Mucosa of stomach (tissue), 1 donor: ENCODE data around the gene MKRN2.

Experiments
- H3K27me3 ChIP-seq: one replicate; pipeline ENCODE4 v1.7.0; 2013; ENCODE audit warnings: mild to moderate bottlenecking, low read length; ENCODE audit not compliant: control insufficient read depth, insufficient read depth
- H3K36me3 ChIP-seq: one replicate; pipeline ENCODE4 v1.7.0; 2013; ENCODE audit warnings: low read length; ENCODE audit not compliant: control insufficient read depth, insufficient read depth
- H3K4me1 ChIP-seq: one replicate; pipeline ENCODE4 v1.7.0; 2013; ENCODE audit warnings: mild to moderate bottlenecking, low read length; ENCODE audit not compliant: control insufficient read depth, insufficient read depth
- H3K4me3 ChIP-seq: one replicate; pipeline ENCODE4 v1.7.0; 2013; ENCODE audit warnings: low read length
- H3K9ac ChIP-seq: one replicate; pipeline ENCODE4 v1.7.0; 2013; ENCODE audit warnings: mild to moderate bottlenecking, low read length, moderate library complexity
- H3K9me3 ChIP-seq: one replicate; pipeline ENCODE4 v1.7.0; 2013; ENCODE audit warnings: mild to moderate bottlenecking, low read length, moderate library complexity; ENCODE audit not compliant: control insufficient read depth
- donor health status: Pancreatic carcinoma.

MKRN2 gene

DNA sequence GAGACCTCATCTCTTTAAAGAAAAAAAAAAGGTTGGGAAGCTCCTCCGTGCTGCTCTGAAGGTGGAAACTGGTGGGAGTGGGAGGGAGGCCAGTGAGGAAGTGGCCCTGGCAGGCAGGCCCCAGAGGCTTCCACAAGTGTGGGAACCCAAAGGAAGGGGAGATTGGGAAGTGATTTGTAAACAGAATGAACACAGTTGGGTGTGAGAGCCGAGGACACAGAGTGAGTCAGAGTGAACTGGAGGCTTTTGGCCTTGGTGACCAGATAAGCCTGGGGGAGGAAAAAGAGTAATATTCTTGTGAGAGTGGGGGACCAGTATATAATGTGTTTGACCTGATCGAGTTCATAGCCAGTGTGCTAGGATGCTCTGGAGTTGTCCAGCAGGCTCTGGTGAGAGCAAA lies 23.0 kb downstream of the MKRN2 start:
- H3K27me3 ChIP-seq, result no peaks in the 10 kb centered on the region
- peaks cover 11% of the 10 kb centered on the region for H3K36me3 ChIP-seq

DNA sequence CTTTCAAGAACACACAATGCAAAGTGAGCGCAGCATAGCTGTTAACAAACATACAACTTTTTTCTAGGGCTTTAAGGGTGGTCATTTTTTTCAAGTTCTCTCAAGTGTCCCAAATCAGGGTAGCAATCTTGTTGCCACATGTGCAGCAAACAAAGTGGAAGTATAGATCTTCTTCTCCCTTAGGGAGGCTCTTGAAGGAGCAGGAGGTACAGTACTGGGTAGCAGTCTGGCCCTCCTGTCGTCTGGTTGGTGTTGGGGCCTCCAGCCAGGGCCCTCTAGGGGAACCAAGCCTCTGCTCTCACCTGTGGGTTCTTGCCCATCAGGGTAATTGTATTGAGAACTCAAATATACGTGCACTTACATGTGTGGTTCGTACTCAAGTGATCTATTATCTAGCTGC lies 25.8 kb downstream of the MKRN2 start:
- H3K36me3 ChIP-seq, result peaks cover 15% of the 10 kb centered on the region

More for the DNA sequence above, 23.0 kb downstream of the MKRN2 start:
- no peak overlapping the region for H3K4me3 ChIP-seq
- H3K4me1 ChIP-seq, result peaks cover 16% of the 10 kb centered on the region
- no peak overlapping the region for H3K9ac ChIP-seq
- H3K9me3 ChIP-seq, result no peaks in the 10 kb centered on the region

DNA sequence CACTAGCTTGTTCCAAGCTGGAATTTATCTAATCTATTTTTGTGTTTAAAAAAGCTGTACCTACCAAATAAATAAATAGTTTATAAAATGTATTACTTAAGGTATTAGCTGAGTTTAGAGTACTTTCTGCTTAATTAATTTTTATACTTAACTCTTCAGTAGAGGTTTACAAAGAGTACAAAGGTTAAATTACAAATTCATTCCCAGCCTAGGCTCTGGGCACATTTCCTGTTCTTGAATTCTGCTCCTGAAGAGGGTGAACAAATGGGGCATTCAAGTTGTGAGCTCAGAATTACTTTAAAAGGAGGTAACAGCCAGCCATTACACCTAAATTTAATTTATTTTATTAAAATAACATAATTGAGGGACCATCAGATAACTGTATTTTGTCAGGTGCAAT lies 26.4 kb downstream of the MKRN2 start:
- Histone ChIP-seq H3K9ac (no peak overlapping the region), H3K36me3 (peaks cover 15% of the 10 kb centered on the region), H3K27me3 (no peaks in the 10 kb centered on the region), H3K9me3 (no peaks in the 10 kb centered on the region), H3K4me1 (peaks cover 16% of the 10 kb centered on the region), H3K4me3 (no peak overlapping the region)

More for the DNA sequence above, 25.8 kb downstream of the MKRN2 start:
- Histone ChIP-seq H3K27me3 (no peaks in the 10 kb centered on the region), H3K9ac (no peak overlapping the region), H3K4me3 (no peak overlapping the region), H3K9me3 (no peaks in the 10 kb centered on the region), H3K4me1 (peaks cover 16% of the 10 kb centered on the region)

DNA sequence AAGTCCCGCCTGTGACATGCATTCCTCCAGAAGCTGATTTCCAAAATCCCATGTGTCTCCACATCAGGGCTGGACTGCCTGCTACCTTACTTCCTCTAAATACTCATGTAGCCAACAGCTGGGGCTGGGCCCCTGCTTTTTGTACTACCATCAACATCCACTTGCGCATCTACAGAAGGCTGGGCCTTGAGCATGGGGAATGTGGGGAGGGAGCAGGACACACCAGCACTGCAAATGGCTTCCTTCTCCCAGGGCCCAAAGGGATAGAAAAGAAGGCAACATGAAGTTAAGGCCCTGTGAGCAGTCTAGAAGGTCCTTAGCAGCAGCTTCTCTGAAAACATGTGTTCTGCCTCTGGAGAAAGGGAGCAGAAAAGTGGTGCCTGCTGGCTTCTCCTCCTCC lies 27.2 kb downstream of the MKRN2 start:
- H3K4me1 ChIP-seq, result peaks cover 16% of the 10 kb centered on the region
- H3K9ac ChIP-seq, result no peak overlapping the region
- no peaks in the 10 kb centered on the region for H3K9me3 ChIP-seq
- no peak overlapping the region for H3K4me3 ChIP-seq
- peaks cover 15% of the 10 kb centered on the region for H3K36me3 ChIP-seq
- H3K27me3 ChIP-seq, result no peaks in the 10 kb centered on the region

DNA sequence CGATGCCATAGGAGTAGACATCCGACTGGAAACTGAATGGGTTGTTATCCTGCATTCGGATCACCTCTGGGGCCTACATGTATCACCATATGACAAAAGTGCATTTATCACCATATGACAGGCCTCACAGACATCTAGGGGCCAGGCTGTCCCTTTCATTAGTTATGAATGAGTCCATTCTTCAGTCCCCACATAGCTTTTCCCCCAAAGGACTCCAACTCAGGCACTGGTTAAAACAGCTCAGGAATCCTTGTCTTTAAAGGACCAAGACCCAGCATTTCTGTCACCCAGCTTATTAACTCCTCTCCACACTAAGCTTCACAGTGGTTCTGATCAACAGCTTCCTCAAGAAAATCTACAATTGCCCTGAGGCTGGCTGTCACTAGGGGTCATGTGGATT lies 28.3 kb downstream of the MKRN2 start:
- H3K36me3 ChIP-seq, result peaks cover 15% of the 10 kb centered on the region
- H3K4me3 ChIP-seq, result no peak overlapping the region
- no peak overlapping the region for H3K9ac ChIP-seq
- H3K4me1 ChIP-seq, result peaks cover 5% of the 10 kb centered on the region
- no peaks in the 10 kb centered on the region for H3K27me3 ChIP-seq
- no peaks in the 10 kb centered on the region for H3K9me3 ChIP-seq

DNA sequence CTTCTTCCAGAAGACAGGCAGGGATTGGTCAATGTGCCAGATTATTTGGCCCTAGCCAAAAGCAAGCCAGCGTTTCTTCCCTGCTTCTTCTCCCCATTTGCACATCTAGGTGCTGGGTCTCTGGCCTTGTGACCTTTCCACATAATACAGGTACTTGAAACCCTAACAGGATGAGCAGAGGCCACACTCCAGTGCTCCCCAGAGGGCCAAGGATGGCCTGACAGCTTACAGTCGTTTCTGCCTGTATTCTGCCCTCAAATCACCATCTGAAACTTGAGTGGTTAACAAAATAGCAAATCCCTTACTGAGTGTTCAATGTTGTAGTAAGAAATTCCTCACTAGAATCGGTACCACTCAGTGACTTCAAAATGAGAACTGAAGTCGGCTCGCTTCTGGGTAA lies 29.1 kb downstream of the MKRN2 start:
- peaks cover 4% of the 10 kb centered on the region for H3K4me1 ChIP-seq
- H3K9me3 ChIP-seq, result no peaks in the 10 kb centered on the region
- no peak overlapping the region for H3K4me3 ChIP-seq
- no peaks in the 10 kb centered on the region for H3K27me3 ChIP-seq
- peaks cover 15% of the 10 kb centered on the region for H3K36me3 ChIP-seq
- no peak overlapping the region for H3K9ac ChIP-seq

DNA sequence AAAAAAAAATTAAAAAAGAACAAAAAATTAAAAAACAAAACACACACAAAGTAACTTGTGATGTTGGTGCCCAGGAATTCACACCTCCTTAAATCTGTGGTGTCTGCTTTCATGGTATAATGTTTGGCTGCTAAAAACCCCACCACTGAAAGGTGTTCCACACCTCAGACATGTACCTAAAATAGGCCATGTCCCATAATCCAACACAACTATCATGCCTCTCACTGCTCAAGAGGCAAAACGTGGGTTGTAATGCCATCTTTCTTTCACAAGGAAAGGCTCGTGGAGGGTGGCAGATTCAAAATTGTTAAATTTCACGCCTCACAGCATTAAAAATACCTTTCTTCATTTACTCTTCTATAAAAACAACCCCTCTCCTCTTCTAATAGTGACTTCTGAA lies 29.5 kb downstream of the MKRN2 start:
- Histone ChIP-seq H3K4me1 (peaks cover 4% of the 10 kb centered on the region), H3K9ac (no peak overlapping the region), H3K4me3 (no peak overlapping the region), H3K36me3 (peaks cover 19% of the 10 kb centered on the region), H3K27me3 (no peaks in the 10 kb centered on the region), H3K9me3 (no peaks in the 10 kb centered on the region)

DNA sequence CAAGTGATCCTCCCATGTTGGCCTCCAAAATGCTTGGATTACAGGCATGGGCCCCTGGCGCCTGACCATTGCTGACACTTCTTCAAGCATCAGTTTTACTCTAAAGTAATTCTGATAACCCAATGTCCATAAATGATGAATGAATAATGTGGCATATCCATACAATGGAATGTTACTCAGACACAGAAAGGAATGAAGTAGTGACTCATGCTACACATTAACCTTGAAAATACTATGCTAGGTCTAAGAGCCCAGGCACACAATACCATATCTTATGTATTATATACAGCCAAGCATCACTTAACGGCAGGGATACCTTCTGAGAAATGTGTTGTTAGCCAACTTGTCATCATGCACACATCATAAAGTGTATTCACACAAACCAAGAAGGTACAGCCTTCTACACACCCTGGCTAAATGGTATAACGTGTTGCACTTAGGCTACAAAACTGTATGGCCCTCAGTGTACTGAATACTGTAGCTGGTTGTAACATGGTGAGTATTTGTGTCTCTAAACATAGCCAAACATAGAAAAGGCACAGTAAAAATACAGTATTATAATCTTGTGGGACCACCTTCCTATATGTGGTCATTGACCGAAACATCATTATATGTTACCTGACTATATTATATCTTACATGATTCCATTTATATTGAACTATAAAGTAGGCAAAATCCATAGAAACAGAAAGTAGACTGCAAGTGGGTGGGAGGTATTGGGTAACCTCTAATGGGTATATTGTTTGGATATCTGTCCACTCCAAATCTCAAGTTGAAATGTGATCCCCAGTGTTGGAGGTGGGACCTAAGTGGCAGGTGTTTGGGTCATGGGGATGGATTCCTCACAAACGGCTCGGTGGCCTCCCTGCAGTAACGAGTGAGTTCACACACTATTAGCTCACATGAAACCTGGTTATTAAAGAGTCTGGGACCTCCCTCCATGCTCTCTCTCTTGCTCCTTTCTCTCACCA lies 31.4 kb downstream of the MKRN2 start:
- Histone ChIP-seq H3K9me3 (no peaks in the 10 kb centered on the region), H3K4me3 (no peak overlapping the region), H3K36me3 (peaks cover 18% of the 10 kb centered on the region), H3K4me1 (no peaks in the 10 kb centered on the region), H3K27me3 (no peaks in the 10 kb centered on the region), H3K9ac (no peak overlapping the region)

DNA sequence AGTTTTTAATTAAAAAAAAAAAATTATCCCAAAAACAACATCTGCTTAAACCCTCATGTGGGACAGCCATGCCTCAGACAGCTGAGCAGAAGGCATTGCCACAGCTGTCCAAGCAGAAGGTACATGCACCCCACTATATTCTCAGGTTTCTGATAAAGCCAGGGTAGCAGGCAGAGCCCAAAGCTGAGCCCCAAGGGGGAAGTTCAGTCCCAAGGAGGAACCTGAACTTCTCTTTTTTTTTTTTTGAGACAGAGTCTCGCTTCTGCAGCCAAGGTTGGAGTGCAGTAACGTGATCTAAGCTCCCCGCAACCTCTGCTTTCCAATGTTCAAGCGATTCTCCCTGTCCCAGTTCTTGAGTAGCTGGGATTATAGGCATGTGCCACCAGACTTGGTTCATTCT lies 33.2 kb downstream of the MKRN2 start:
- no peak overlapping the region for H3K9ac ChIP-seq
- no peaks in the 10 kb centered on the region for H3K27me3 ChIP-seq
- no peaks in the 10 kb centered on the region for H3K4me1 ChIP-seq
- H3K9me3 ChIP-seq, result no peaks in the 10 kb centered on the region
- no peak overlapping the region for H3K4me3 ChIP-seq
- peaks cover 10% of the 10 kb centered on the region for H3K36me3 ChIP-seq

DNA sequence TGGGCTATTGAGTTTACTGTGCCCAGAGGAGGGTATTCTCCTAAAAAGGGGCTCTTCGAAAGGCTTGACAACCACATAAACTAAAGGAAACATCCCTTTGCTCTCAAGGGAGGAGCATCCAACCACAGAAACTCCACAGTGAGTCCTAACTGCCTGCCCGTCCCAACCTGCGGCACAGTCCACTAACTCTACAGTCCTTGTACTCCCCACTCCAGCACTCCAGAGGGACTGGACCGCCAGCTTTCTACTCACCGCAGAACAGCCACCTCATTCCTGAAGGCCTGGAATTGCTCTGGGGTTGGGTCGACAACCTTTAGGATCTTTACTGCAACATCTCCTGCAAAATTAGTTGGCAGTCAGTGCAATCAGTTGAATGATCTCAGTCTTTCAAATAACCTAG lies 34.6 kb downstream of the MKRN2 start:
- Histone ChIP-seq H3K9ac (no peak overlapping the region), H3K27me3 (no peaks in the 10 kb centered on the region), H3K4me1 (no peaks in the 10 kb centered on the region), H3K4me3 (no peak overlapping the region), H3K9me3 (no peaks in the 10 kb centered on the region), H3K36me3 (peaks cover 5% of the 10 kb centered on the region)

DNA sequence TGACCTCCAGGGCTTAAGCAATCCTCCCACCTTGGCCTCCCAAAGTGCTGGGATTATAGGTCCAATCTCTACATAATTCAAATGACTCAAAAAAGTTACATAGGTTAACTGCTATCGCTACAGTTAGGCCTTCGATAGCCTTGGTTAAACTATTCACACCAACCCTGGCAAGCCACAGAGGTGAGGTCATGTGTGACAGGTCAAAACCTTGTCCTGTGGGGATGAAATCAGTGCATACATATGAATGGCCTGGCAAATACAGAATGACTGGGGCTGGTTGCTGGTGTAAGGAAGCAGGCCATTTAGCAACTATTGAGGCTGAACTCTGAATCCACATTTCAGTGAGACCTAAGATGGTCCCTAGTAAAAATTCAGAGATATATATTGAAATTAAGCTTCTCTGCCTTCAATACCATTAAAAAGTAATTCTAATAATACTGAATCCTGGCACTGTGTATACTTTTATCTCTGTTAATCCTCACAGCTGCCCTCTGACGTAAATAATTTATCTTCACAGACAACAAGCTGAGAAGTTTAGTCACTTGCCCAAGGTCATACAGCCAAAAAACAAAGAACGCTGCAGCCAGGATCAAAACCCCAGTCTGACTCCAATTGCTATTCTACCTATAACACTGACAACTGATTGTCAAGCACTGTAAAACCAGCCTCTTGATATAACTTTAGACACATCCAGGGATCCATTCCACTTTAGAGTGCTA lies 35.3 kb downstream of the MKRN2 start:
- Histone ChIP-seq H3K4me3 (no peak overlapping the region), H3K36me3 (peaks cover 5% of the 10 kb centered on the region), H3K27me3 (no peaks in the 10 kb centered on the region)

DNA sequence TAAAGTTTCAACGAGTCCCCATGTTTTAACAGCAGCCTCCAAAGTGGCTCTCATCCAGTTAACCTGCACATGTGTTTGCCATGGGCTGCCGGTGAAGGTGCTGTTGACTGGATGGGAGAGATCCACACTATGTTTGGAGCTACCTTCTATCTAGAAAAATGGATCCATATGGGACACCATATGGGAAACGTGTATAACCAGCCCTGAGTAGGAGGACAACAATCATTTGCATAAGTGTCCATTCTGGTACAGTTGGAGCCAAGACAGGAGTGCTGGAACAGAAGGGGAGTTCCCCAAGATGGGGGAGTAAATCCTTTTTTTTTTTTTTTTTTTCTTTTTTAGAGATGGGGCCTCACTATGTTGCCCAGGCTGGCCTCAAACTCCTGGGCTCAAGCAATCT lies 36.6 kb downstream of the MKRN2 start:
- Histone ChIP-seq H3K4me1 (no peaks in the 10 kb centered on the region), H3K27me3 (no peaks in the 10 kb centered on the region), H3K9ac (no peak overlapping the region), H3K4me3 (no peak overlapping the region), H3K9me3 (no peaks in the 10 kb centered on the region), H3K36me3 (peaks cover 5% of the 10 kb centered on the region)

More for the DNA sequence above, 35.3 kb downstream of the MKRN2 start:
- Histone ChIP-seq H3K4me1 (no peaks in the 10 kb centered on the region), H3K9me3 (no peaks in the 10 kb centered on the region), H3K9ac (no peak overlapping the region)
